Vein endothelial cell (primary cell): ENCODE results near the gene MFSD1. TPM values are rescaled to one million over a fixed set of nuclear protein-coding genes. Genes with fewer than 3 reads are reported as not detected.

Experiments used
- total RNA-seq: library from RNA; depleted of rRNA; stranded (reverse); fragments of >200 nt; gene quantifications from 2 replicates; pipeline ENCODE4 v1.2.3, GENCODE V29; 2012

The MFSD1 gene, protein sequence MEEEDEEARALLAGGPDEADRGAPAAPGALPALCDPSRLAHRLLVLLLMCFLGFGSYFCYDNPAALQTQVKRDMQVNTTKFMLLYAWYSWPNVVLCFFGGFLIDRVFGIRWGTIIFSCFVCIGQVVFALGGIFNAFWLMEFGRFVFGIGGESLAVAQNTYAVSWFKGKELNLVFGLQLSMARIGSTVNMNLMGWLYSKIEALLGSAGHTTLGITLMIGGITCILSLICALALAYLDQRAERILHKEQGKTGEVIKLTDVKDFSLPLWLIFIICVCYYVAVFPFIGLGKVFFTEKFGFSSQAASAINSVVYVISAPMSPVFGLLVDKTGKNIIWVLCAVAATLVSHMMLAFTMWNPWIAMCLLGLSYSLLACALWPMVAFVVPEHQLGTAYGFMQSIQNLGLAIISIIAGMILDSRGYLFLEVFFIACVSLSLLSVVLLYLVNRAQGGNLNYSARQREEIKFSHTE
- total RNA-seq: 52.3 and 79.2 TPM in 2 replicates

GRCh38 chr3:158801696-158802408, at the start of gene MFSD1:
TSS of gene MFSD1 (plus strand) at chr3:158802054. CDS start at chr3:158802153, 99 bp downstream.

Other genes with a start within 250 kb of the MFSD1 start
- gene MLF1, start 230.9 kb upstream of the MFSD1 start, total RNA-seq: 7.5 and 7.9 TPM in 2 replicates
- gene GFM1, start 157.5 kb upstream of the MFSD1 start, total RNA-seq: 71.9 and 101 TPM in 2 replicates
- 72.1 and 74.1 TPM in 2 replicates for gene LXN, start 129.4 kb upstream of the MFSD1 start, total RNA-seq
- 0.96 and 1.3 TPM in 2 replicates for gene RARRES1, start 69.6 kb upstream of the MFSD1 start, total RNA-seq